GM21526 (cell line): ENCODE data around the gene CHRNG.

ENCODE experiments used
- ATAC-seq: cut with Tn5 transposase; IDR thresholded peaks from one replicate; pipeline ENCODE4 v1.9.1; 2021; ENCODE audit warnings: moderate library complexity; ENCODE audit not compliant: unreplicated experiment, low FRiP score

The CHRNG gene

DNA sequence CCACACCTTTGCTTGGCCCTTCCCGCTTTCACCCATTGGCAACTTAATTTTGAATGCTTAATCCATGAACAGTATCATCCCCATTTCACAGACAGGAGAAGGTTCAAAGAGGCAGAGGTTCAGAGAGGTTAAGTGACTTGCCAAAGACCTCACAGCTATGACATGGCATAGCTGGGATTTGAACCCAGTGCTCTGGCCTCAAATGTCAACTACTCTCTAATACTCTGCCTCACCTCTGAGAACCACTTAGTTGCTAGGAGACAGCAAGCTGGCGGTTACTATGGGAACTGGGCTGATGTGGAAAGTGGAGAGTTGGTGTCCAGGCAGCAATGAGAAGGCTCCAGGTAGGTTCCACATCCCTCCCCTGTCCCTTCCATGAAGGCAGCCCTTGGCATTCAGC is 35.1 kb upstream of the CHRNG start:
- no peak for ATAC-seq

DNA sequence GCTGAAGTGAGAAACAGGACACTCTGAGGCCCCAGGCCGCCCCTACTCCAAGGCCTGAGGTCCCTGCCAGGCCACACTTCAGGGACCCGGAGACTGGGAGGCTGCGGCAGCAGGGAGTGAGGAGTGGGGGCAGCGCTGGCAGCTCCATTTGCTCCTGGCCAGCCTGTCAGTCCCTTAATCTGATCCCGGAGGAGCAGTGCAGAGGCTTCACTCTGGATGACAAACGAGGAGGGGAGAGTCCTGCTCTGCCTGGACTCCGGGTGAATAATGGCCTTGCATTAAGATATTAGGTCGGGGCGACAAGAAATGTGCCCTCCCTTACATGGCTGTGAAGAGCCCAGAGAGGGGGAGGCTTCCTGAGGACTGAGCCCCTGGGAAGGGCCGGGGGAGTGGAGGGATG is 33.6 kb upstream of the CHRNG start:
- no peak for ATAC-seq

DNA sequence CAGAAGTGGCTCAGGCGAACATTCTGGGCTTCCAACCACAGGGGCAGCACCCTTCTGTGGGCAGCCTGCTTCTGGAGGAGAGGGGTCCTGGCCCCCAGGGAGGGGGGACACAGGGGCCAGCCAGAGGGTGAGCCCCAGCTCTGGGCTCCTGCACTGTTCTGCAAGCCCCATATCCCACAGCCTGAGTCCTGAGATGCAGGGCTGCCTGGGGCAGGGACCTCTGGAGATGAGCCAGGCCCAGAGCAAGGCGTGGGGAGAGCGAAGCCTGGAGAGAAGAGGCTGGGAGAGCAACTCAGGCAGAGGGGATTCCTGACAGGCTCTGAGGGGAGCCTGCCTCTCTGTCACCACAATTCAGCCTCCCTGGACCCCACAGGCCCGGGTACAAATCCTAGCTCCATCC is 32.8 kb upstream of the CHRNG start:
- no peak for ATAC-seq

DNA sequence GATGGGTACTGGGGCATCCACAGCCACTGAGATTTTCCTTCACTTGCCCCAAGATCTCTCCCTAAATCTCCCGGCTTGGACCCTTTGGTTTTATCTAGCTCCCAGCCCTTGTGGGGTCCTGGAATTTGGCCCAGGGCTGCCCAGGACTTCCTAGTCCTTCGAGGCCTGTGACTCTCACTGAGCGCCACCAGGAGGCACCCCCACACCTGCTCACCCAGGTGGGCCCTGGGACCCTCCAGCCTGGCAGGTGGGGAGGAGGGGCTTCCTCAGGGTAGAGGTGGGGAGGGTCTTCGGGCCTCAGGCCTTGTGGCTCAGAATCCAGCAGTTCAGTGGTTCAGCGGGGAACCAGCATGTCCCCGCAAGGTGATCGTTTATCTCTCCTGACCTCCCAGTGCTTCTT is 31.2 kb upstream of the CHRNG start:
- no peak for ATAC-seq

DNA sequence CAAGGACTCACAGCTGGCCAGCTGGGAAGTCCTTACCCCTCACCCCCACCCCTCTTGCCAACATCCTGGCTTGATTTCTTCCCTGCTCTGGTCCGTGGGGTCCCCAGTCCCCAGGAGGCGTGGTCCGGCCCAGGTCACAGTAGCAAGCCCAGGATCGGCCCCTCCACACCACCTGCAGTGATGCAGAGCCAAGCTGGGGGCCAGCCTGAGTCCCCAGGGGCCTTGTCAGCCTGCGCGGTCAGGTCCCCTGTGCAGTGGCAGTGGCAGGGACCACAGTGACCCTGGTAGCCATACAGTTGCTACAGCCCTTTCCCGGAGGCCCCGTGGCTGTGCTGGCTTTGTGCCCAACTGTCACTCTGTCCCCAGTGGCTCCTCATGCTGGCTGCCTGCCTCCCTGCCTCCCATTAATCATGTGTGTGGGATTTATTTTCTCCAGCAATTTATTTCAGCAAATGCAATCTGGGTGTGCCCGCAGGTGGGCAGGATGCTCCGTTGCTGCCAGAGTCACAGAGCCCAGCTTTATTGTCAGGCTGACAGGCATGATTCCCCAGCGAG is 28.1 kb upstream of the CHRNG start:
- no peak for ATAC-seq

DNA sequence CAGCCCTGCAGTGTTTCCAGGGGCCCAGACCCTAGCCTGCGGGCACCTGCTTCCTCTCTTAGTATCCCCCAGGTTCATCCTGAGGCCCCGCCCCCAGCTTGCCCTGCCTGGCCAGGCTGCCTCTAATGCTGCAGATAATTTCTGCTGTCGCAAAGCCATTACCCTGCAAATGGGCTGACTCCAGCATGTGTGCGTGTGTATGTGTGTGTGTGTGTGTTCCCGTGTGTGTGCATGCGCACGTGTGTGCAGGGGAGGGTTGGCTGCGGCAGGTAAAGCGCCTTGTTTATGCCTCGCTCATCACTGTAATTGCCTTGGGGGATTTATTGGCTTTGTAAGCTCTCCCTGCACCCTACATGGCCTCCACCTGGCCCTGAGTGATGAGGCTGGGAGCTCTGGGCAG is 26.9 kb upstream of the CHRNG start:
- ATAC-seq, result no peak

DNA sequence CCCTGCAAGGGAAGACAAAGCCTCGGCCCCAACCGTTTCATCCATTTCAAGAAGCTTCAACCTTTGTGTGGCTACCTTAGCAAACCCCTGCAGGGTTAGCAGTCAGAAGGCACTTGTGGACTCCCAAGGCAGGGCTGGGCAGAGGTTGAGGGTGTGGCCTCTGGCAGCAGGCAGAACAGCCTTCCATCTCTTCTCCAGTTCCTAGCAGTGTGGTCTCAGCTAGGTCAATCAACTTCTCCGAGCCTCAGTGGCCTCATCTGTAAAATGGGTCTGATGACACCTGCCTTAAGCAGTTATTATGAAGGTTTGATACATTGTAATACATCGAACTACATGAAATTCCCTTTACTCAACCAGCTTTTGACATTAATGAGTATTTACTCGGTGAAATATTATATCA is 26.1 kb upstream of the CHRNG start:
- no peak for ATAC-seq

DNA sequence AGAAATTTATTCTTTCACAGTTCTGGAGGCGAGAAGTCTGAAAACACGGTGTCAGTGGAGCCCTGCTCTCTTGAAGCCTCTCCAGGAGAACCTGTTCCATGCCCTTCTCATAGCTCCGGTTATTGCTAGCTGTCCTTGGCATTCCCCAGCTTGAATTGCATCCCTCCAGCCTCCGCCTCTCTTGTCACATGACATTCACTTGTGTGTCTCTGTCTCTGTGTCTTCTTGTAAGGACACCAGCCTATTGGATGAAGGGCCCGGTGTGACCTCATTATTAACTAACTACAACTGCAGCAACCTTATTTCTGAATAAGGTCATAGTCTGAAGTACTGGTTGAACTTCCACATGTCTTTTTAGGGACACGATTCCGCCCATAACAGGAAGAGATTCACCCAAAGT is 23.9 kb upstream of the CHRNG start:
- no peak for ATAC-seq

DNA sequence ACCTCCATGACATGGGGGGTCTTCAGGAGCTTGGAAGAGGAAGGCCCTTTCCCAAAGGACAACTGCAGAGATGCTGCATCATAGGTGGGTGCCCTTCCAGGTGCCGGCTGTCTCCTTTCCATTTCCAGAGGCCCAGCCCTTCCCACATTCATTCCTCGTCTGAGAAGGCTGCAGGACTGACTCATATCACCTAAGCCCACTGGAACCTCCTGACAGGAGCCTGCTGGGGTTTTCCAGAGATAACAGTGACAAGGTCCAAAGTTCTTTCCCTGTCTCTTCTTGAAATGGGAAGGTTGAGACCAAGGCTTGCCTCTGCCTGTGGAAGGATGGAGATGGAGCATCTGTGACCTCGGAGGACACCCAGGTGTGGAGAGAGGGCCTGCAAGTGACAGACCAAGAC is 22.9 kb upstream of the CHRNG start:
- no peak for ATAC-seq

DNA sequence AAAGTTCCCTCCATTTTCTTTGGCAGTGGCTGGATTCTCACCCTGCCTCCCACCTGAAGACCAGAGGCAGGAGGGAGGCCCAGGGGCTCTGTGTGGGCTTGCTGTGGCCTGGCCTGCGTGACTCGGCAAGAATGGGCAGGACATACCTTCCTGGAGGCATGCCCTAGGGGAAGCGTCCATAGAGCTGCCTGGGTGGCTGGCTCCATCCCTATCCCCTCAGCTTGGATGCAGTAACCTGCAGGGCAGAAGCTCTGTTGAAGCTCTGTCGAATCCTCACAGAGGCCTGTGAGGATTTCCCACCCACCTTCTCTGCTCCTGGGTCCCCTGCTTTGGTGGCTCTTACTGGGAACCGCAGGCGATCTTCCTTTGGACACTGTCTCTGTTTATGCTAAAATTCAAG is 20.6 kb upstream of the CHRNG start:
- ATAC-seq, result no peak

DNA sequence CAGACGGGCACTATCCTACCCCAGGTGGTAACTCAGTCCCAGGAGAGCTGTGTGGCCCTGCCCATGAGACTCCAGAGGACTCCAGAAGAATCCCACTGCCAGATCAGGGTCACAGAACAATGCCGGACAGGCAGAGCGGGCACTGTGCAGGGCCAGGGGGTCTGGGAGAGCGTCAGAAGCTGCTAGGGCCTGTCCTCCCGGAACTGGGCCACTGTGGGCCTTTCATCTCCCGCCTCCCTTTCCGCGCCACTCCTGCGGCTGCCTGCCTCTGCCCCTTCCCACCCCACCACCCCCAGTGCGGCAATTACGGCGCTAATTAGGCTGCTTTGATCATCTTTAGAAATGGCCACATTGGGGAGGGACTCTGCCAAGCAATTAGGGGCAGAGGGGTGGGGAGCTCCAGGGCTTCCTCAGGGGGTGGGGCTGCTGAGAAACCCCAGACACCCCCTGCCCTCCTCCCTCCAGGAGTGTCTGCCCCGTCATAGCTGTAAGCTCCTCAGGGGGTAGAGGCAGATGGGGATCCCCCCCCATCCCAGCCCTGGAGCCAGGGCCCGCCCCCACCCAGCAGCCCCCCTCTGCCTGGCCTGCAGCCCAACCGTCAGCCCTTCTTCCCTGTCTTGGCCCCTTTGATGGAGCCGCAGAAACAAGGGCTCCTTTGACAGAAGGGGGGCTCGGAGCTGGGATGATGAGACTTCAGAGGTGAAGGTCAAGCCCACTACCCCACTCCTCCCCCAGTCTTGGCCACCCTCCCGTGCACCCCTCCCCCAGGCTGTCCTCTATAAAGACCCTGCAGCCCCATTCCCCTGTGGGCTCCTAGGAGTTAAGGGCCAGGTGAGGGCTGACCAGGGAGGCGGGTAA is 19.7 kb upstream of the CHRNG start, which contains the start of gene PRSS56:
TSS of gene PRSS56 (plus strand) at position 808 of the 858 bp plus-strand sequence. CDS start 211 bp downstream, outside the sequence.
- ATAC-seq, result no peak

DNA sequence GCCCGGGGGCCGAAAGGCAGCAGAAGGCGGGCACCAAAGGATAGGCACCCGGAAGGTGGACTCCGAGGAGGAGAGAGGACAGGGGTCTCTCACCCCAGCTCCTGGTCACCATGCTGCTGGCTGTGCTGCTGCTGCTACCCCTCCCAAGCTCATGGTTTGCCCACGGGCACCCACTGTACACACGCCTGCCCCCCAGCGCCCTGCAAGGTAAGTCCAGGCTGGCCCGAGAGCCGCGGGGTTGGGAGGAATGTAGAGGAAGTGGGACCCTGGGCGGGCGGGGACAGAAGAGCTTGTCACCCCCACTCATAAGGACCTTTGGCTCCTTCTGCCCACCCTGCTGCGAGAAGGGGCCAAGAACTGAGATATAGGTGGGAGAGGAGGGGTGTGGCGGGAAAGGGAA is 19.0 kb upstream of the CHRNG start:
- no peak for ATAC-seq

DNA sequence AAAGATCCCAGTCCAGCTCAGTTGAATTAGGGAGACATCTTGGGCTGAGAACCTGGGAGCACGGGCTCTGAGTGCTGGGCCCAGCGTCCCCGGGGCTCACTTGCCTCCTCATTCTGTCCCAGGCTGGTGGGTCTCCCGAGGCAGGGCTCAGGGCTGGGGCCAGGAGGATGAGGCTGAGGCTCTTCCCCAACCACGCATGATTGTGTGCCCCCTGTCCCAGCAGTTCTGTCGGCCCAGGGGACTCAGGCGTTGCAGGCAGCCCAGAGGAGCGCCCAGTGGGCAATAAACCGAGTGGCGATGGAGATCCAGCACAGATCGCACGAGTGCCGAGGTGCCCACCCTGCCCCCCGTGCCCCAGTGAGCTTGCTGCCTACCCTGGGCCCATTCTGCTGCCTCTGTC is 18.4 kb upstream of the CHRNG start:
- no peak for ATAC-seq

DNA sequence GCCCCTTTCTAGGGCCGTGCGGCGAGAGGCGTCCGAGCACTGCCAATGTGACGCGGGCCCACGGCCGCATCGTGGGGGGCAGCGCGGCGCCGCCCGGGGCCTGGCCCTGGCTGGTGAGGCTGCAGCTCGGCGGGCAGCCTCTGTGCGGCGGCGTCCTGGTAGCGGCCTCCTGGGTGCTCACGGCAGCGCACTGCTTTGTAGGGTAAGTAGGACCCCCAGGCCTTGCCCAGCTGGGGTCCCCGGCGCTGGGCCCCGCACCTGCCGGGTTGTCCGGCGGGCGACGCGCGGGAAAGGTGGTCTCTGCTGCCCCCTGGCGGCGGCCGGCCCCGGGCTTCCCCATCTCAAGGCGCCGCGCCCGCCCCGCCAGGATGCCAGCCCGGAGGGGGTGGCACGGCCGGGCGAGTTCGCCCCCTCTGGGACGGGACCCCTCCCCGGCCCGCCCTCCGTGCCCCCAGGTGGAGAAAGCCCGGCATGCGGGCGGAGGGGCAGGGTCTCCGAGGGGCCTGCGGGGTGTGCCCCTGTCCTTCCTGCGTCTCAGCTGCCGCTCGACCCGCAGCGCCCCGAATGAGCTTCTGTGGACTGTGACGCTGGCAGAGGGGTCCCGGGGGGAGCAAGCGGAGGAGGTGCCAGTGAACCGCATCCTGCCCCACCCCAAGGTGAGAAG is 17.4 kb upstream of the CHRNG start:
- no peak for ATAC-seq

DNA sequence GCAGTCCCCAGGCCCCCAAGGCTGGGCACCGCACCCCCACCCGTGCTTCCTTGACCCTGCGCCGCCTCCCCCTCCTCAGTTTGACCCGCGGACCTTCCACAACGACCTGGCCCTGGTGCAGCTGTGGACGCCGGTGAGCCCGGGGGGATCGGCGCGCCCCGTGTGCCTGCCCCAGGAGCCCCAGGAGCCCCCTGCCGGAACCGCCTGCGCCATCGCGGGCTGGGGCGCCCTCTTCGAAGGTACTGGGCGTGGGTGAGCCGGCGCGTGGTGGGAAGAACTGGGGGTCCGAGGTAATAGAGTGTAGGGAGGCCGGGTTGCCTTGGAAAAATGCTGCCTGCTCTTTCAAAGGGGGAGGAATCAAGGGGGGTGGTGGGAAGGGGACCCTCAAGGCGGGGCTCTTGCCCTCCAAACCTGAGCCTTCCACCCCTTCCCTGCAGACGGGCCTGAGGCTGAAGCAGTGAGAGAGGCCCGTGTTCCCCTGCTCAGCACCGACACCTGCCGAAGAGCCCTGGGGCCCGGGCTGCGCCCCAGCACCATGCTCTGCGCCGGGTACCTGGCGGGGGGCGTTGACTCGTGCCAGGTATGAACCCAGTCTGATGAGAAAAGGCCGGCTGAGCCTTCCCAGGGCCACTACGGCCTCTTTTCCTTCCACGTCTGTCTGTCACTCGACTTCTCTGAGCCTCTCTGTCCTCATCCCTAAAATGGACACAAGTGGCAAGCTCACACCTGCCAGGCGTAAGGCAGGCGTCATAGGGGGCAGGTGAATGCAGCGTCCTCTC is 16.7 kb upstream of the CHRNG start:
- ATAC-seq, result no peak

DNA sequence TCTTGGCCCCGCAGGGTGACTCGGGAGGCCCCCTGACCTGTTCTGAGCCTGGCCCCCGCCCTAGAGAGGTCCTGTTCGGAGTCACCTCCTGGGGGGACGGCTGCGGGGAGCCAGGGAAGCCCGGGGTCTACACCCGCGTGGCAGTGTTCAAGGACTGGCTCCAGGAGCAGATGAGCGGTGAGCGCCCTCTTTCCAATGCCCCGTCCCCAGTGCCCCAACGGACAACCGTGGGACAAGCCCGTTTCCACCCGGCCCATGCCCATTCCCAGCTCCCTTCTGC is 16.1 kb upstream of the CHRNG start:
- no peak for ATAC-seq

DNA sequence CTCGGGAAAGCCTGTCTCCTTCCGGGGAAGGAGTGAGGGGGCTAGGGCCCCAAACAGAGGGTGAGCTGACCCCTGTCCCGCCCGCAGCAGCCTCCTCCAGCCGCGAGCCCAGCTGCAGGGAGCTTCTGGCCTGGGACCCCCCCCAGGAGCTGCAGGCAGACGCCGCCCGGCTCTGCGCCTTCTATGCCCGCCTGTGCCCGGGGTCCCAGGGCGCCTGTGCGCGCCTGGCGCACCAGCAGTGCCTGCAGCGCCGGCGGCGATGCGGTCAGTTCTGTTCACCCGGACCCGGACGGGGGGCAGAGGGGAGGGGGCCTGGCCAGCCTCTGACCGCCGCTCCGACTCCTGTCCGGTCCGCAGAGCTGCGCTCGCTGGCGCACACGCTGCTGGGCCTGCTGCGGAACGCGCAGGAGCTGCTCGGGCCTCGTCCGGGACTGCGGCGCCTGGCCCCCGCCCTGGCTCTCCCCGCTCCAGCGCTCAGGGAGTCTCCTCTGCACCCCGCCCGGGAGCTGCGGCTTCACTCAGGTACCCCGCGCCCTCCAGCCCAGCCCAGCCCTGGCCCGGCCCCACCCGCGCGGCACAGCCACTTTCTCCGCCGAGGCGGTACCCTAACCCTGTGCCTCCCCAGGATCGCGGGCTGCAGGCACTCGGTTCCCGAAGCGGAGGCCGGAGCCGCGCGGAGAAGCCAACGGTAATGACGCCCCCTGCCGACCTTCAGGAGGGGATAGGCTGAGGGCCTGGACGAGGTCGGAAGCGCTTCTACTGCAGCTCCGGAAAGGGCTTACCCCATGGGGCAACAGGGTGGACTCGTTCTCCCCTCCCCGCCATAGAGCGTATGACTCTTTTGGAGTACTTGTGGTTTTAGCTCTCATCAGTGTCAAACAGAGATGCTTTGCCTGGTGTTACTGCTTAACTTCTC is 15.6 kb upstream of the CHRNG start:
- ATAC-seq, result no peak

DNA sequence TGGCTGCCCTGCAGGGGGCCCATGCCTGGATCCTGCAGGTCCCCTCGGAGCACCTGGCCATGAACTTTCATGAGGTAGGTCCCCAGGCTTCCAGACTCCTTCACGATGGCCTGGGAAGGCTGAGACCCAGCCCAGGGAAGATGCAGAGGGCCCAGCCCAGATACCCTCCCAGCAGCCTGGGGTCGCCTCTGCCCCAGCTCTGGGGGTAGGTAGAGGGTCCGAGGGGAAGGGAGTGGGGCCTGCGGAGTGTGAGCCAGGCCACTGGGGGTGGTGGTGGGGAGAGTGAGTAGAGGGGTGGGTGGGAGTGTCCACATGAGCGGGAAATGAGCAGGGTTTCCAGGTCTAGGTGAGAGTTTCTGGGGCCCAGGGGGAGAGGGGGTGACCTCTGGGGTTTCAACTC is 14.7 kb upstream of the CHRNG start:
- no peak for ATAC-seq

DNA sequence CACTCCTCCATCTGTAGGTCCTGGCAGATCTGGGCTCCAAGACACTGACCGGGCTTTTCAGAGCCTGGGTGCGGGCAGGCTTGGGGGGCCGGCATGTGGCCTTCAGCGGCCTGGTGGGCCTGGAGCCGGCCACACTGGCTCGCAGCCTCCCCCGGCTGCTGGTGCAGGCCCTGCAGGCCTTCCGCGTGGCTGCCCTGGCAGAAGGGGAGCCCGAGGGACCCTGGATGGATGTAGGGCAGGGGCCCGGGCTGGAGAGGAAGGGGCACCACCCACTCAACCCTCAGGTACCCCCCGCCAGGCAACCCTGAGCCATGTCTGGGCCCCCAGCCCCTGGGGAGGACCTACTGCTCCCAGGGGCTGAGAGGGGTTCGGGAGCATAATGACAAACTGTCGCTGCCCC is 14.3 kb upstream of the CHRNG start:
- no peak for ATAC-seq

DNA sequence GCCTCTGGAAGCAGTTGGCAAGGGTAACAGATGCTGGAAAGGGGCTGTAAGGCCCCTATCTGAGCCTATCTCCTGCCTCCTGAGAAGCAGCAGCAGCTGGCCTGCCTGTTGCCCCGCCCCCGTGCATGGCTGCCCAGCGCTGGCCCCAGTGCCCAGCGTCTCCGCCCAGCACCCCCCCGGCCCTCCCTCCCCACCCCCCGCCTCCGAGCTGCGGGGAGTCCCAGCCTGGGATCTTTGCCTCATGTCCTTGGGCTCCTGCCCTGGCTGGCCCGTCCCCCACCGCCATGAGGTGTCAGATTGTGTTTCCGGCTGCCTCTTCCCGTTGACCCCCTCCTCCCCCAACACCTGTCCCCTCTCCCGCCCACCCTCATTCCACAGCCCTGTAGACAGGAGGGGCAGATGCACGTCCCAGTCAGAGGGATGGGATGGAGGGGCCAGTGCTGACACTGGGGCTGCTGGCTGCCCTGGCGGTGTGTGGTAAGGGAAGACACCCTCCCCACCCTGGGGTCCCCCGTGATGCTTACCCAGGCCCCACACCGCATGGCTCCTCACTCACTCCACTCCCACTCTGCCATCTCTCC is 13.6 kb upstream of the CHRNG start, which contains the start of gene CHRND:
TSS of gene CHRND (plus strand) at position 370 of the 581 bp plus-strand sequence. CDS start at position 426, 56 bp downstream.
- no peak for ATAC-seq
